ENCODE data around the gene PDE5A.

- TF ChIP-seq, protein P1, sequence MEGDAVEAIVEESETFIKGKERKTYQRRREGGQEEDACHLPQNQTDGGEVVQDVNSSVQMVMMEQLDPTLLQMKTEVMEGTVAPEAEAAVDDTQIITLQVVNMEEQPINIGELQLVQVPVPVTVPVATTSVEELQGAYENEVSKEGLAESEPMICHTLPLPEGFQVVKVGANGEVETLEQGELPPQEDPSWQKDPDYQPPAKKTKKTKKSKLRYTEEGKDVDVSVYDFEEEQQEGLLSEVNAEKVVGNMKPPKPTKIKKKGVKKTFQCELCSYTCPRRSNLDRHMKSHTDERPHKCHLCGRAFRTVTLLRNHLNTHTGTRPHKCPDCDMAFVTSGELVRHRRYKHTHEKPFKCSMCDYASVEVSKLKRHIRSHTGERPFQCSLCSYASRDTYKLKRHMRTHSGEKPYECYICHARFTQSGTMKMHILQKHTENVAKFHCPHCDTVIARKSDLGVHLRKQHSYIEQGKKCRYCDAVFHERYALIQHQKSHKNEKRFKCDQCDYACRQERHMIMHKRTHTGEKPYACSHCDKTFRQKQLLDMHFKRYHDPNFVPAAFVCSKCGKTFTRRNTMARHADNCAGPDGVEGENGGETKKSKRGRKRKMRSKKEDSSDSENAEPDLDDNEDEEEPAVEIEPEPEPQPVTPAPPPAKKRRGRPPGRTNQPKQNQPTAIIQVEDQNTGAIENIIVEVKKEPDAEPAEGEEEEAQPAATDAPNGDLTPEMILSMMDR (IDR thresholded peaks at IDR 0.05), result no peak
- TF ChIP-seq POLR2AphosphoS5 (IDR thresholded peaks at IDR 0.05; ENCODE audit: low read depth, low read length), result no peak
- TF ChIP-seq TCF7L2 (IDR thresholded peaks at IDR 0.05; ENCODE audit: low read depth, low read length), result no peak
These were observed 4.2 kb downstream of the PDE5A start for GRCh38 chr4:119624356-119624755.
